K562 treated with DMSO at 1 percent for 48 hours (cell line): ENCODE data around the gene ARMH2. TPM values are rescaled to one million over a fixed set of nuclear protein-coding genes. Genes with fewer than 3 reads are reported as not detected.

Source experiments
- total RNA-seq: library from RNA; unstranded; fragments of 300-600 nt; gene quantifications from 2 replicates; pipeline ENCODE4 v1.2.3, GENCODE V29; 2022; ENCODE audit warnings: low replicate concordance; ENCODE audit errors: extremely low read depth

Gene ARMH2
- total RNA-seq, result not detected in 2 replicates

GRCh38 chr6:24798740-24799540 is at the start of gene ARMH2:
ARMH2 (minus strand) TSS chr6:24798917; CDS start chr6:24798857, 60 bp downstream.

GRCh38 chr6:24774696-24775519 is 23.8 kb downstream of the ARMH2 start, which contains the start of gene GMNN:
GMNN (plus strand) TSS chr6:24774937; CDS start chr6:24777247, 2,310 bp downstream.

Other genes starting within 250 kb of the ARMH2 start
- gene KIAA0319, start 152.7 kb downstream of the ARMH2 start, total RNA-seq, result not detected in 2 replicates
- gene TDP2, start 132.0 kb downstream of the ARMH2 start, total RNA-seq, result not detected in 2 replicates
- not detected in 2 replicates for gene ACOT13, start 131.8 kb downstream of the ARMH2 start, total RNA-seq
- gene C6orf62, start 79.8 kb downstream of the ARMH2 start, total RNA-seq, result 116 TPM in 1 of 2 replicates, not detected in the other
- gene GMNN, start 24.0 kb downstream of the ARMH2 start, total RNA-seq, result not detected in 2 replicates
- gene RIPOR2, start 137.0 kb upstream of the ARMH2 start, total RNA-seq, result not detected in 2 replicates